LNCAP (cell line): Measurements from ENCODE around the gene TMBIM1.

ENCODE experiments used
- TF ChIP-seq, protein P1 (sequence below): fragments of 450-650 bp; IDR thresholded peaks from 2 replicates; pipeline ENCODE4 v1.5.1; 2017; ENCODE audit warnings: mild to moderate bottlenecking

TMBIM1 gene

DNA sequence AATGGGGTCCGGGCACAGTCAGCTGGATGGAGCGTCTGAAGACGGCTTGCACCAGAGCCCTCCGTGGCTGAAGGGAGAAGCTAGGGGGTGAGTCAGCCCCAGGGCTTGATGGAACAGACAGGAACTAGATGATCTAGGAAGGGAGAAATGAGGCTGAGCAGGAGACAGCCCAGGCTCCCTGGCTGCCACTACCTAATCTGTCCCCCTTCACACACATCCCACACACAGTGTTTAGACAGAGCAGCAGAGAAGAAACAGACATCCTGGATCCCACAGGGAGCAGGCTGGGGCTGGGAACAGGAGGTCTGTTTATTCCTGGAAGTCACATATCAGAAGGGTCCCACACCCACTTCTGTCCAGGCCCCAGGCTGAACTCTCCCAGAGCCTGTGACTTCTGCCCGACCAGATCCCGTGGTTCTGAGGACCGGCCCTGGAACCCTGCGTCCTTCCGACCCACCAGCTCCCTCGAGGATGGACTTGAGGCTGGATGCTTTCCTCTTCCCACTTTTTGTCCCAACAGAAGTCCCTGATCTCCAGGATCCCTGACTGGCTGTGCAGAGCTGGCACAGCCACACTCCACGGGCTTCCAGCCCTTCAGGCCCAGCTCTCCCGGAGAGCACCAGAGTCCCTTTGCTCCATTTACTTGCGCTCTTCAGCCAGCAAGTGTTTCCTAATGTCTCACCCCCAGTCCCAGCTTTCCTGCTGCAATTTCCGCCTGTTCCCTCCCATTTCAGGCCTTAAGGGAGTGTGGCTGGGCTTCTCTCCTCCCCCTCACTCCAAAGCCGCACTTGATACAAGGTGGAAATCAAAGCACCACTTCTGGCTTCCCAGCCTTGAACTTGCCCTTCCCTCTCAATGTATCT is 33.0 kb downstream of the TMBIM1 start:
- TF ChIP-seq, protein P1, sequence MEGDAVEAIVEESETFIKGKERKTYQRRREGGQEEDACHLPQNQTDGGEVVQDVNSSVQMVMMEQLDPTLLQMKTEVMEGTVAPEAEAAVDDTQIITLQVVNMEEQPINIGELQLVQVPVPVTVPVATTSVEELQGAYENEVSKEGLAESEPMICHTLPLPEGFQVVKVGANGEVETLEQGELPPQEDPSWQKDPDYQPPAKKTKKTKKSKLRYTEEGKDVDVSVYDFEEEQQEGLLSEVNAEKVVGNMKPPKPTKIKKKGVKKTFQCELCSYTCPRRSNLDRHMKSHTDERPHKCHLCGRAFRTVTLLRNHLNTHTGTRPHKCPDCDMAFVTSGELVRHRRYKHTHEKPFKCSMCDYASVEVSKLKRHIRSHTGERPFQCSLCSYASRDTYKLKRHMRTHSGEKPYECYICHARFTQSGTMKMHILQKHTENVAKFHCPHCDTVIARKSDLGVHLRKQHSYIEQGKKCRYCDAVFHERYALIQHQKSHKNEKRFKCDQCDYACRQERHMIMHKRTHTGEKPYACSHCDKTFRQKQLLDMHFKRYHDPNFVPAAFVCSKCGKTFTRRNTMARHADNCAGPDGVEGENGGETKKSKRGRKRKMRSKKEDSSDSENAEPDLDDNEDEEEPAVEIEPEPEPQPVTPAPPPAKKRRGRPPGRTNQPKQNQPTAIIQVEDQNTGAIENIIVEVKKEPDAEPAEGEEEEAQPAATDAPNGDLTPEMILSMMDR: no peak

DNA sequence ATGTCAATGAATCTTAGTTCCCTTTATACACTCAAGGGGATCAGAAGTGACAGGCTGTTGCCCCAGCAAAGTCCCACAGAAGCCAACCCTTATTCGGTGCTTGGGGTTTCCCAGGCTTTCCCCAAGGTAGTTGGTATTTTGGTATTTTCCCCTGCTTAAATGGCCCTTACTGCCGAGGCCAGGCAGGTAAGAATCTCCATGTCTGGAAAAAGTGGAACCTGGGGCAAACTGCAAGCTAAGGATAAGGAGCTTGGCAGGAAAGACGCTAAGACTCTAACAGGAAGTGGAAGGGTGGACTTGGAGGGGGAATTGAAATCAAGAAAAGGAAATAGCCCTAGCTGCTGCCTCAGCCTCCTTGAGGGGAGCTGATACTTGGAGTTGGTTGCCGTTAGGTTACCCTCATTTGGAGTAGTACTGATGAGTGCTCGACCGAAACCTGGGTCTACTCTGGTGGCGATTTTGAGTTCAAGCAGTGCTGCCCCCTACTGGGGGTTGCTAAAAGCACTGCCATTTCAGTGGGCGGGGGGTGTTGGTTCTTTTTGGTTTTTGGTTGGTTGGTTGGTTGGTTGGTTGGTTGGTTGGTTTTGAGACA is 34.8 kb downstream of the TMBIM1 start:
- TF ChIP-seq, protein P1: peak; percentile 62

DNA sequence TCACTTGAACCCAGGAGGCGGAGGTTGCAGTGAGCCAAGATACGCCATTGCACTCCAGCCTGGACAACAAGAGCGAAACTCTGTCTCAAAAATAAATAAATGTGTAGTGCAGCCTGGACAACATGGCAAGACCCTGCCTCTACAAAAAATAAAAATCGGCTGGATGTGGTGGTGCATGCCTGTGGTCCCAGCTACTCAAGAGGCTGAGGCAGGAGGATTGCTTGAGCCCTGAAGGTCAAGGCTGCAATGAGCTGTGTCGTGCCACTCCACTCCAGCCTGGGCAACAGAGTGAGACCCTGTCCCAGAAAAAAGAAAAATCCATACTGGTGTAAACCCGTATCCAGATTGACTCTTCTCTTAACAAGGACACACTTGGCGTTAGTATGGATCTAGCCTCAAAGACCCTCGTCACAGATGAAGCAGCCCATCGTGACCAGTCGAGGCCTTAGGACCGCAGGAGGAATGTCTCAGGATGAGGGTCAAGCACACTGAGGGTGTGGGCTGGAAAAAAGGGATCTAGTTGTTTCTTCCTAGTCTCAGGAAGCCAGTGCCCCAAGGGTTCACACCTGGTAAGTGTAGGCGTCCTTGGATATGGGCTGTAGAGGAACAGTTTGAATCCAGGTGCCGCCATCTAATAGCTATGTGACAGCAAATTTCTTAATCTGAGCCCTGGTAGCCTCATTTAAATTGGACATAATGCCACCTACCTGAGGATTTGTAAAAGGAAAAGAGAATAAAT is 35.5 kb downstream of the TMBIM1 start:
- TF ChIP-seq, protein P1: no peak

DNA sequence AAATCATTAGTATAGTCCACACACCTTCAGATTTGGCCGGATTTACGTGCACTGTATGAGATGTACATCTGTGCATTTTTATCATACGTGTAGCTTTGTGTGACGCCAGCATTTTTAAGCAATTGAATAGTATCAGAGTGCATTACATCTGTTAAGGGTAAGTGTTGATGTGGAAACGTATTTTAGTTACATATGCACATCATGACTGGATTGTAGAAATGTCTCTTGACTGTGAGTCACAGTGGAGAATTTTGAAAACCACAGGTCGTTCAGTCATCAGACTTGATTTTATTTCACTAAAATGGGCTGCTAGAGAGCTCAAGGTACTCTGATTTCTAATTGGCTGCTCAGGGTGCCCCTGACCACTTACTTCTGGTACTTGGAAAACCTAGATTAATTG is 36.9 kb downstream of the TMBIM1 start:
- TF ChIP-seq, protein P1: no peak

DNA sequence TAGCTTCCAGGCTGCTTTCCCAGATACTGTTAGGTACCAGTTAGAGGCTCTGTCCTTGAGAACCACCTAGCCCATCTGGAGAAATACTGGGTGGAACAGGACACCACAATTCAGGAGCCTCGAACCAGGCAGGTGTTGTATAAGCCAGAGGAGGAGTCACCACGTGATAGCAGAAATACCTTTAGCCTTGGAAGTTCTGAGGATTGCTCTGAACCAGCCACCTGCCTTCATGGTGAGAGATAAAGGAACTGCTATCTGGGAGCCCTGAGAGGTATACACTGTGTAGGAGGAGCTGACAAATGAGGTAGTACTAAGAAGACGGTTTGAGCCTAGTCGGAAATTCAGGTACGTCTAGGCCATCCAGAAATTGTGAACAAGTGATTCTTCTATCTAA is 39.1 kb downstream of the TMBIM1 start:
- TF ChIP-seq, protein P1: no peak

DNA sequence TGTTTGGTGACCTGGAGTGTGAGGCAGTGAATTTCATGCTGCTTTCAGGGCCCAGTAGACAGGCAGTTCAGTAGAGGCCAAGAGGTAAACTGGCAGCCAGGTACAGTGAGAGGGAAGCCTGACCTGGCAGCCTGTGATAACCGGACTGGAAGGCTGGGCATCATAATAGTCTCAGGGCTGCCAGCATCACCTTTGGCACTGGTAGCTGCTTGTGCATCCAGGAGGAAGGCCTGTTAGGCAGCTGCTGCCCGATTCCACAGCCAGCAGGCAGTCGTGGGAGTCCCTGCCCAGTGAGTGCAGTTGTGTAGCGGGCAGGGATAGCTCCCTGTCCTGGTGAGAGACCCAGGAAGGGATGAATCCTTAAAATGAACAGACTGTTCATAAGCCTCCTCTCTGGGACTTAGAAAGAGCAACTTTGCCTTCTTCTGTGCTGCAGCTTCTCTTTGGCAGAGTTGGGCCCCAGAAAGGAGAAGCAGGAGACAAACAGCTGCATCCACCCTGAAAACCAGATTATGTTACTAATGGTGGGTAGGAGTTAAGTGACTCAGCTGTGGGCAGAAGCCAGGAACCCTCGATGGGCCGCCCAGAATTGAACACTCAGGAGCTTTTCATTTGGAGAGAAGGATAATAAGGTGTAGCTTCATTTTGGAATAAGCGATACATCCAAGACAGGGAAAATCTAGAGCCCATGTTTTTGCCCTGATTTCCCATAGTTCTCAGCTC is 39.6 kb downstream of the TMBIM1 start:
- TF ChIP-seq, protein P1: no peak

DNA sequence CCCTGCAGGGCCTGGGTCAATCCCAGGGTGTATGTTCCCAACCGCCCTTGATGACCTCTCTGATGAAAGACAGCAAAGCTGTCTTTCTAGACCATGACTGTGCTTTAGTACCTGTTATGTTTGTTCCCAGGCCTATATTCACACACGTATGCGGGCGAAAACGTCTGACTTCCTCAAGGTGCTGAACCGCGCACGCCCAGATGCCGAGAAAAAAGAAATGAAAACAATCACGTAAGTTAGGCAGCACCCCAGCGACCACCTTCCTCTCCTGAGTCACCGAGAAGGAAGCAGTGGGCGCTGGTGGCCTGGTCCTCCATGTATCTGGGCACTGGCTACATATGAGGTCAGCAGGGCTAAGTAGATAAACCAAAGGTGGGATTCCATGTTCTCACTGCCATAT is 42.6 kb downstream of the TMBIM1 start:
- TF ChIP-seq, protein P1: no peak
